Neural cell (in vitro differentiated cells): ENCODE results near the gene PCDH9. TPM values are rescaled to one million over a fixed set of nuclear protein-coding genes. Genes with fewer than 3 reads are reported as not detected.

Experiments
- H2AFZ ChIP-seq: fragments of 200-600, 300-800 bp; sonication (generic), shearing (Covaris generic); 2 replicates; pipeline ENCODE4 v1.6.0; 2014; ENCODE audit warnings: low read depth, mild to moderate bottlenecking, antibody characterized with exemption, low read length, moderate library complexity
- H3F3A ChIP-seq: fragments of 200-600 bp; shearing (Covaris generic); 2 replicates; pipeline ENCODE4 v1.6.1; 2016; ENCODE audit warnings: mild to moderate bottlenecking, moderate library complexity, mixed read lengths, antibody characterized with exemption, low read length; ENCODE audit not compliant: insufficient read depth, poor library complexity, severe bottlenecking
- H3K27ac ChIP-seq: fragments of 200-600, 300-800 bp; sonication (generic), shearing (Covaris generic); 2 replicates; pipeline ENCODE4 v1.5.1; 2014; ENCODE audit warnings: mild to moderate bottlenecking, low read length, moderate library complexity
- H3K27me3 ChIP-seq: fragments of 300-800, 200-600 bp; sonication (generic), shearing (Covaris generic); 2 replicates; pipeline ENCODE4 v1.6.0; 2014; ENCODE audit warnings: mild to moderate bottlenecking, low read depth, low read length, moderate library complexity; ENCODE audit not compliant: insufficient read depth
- H3K36me3 ChIP-seq: fragments of 300-800, 200-600 bp; sonication (generic), shearing (Covaris generic); 2 replicates; pipeline ENCODE4 v1.5.1; 2014; ENCODE audit warnings: mild to moderate bottlenecking, antibody characterized with exemption, low read length, moderate library complexity; ENCODE audit not compliant: insufficient read depth
- H3K4me2 ChIP-seq: fragments of 300-800, 200-600 bp; sonication (generic), shearing (Covaris generic); 2 replicates; pipeline ENCODE4 v1.6.0; 2014; ENCODE audit warnings: mild to moderate bottlenecking, low read length
- H3K4me3 ChIP-seq: fragments of 300-800, 200-600 bp; sonication (generic), shearing (Covaris generic); 2 replicates; pipeline ENCODE4 v1.5.1; 2014; ENCODE audit warnings: mild to moderate bottlenecking, low read length, moderate library complexity
- H3K79me2 ChIP-seq: fragments of 200-600 bp; shearing (Covaris generic); replicated peaks from 2 replicates; pipeline ENCODE4 v1.6.0; 2014; ENCODE audit warnings: mild to moderate bottlenecking, low read length, moderate library complexity; ENCODE audit not compliant: insufficient read depth
- H3K9ac ChIP-seq: fragments of 300-800, 200-600 bp; sonication (generic), shearing (Covaris generic); 2 replicates; pipeline ENCODE4 v1.6.1; 2016; ENCODE audit warnings: mild to moderate bottlenecking, low read length, mixed read lengths
- H3K9me2 ChIP-seq: fragments of 200-600 bp; shearing (Covaris generic); 2 replicates; pipeline ENCODE4 v1.6.1; 2016; ENCODE audit warnings: mild to moderate bottlenecking, low read length, mixed read lengths; ENCODE audit not compliant: insufficient read depth
- H3K9me3 ChIP-seq: fragments of 200-600, 300-800 bp; sonication (generic), shearing (Covaris generic); 2 replicates; pipeline ENCODE4 v1.6.1; 2016; ENCODE audit warnings: mild to moderate bottlenecking, mixed run types, low read length, moderate library complexity, mixed read lengths
- H4K20me1 ChIP-seq: fragments of 200-600 bp; shearing (Covaris generic); 2 replicates; pipeline ENCODE4 v1.6.1; 2016; ENCODE audit warnings: mild to moderate bottlenecking, mixed run types; ENCODE audit not compliant: insufficient read depth
- EP300 ChIP-seq: fragments of 450-650 bp; conservative IDR thresholded peaks from 2 replicates; pipeline ENCODE4 v1.6.1; 2014; ENCODE audit warnings: antibody characterized with exemption, mild to moderate bottlenecking, moderate library complexity; ENCODE audit not compliant: poor library complexity, severe bottlenecking
- EZH2 ChIP-seq: fragments of 200-600, 300-800 bp; shearing (Covaris generic), sonication (generic); IDR thresholded peaks from 2 replicates; pipeline ENCODE4 v1.6.1; 2014; ENCODE audit warnings: antibody characterized with exemption, low read length, borderline replicate concordance, mild to moderate bottlenecking; ENCODE audit not compliant: insufficient read depth, poor library complexity, severe bottlenecking
- MXI1 ChIP-seq: fragments of 450-650 bp; conservative IDR thresholded peaks from 2 replicates; pipeline ENCODE4 v1.6.1; 2014; ENCODE audit warnings: antibody characterized with exemption, mild to moderate bottlenecking; ENCODE audit not compliant: poor library complexity, severe bottlenecking
- POLR2AphosphoS5 ChIP-seq: IDR thresholded peaks from 2 replicates; pipeline ENCODE4 v1.6.1; 2012
- RAD21 ChIP-seq: fragments of 450-650 bp; conservative IDR thresholded peaks from 2 replicates; pipeline ENCODE4 v1.6.1; 2014; ENCODE audit warnings: antibody characterized with exemption, mild to moderate bottlenecking, moderate library complexity
- SMC3 ChIP-seq: fragments of 450-650 bp; conservative IDR thresholded peaks from 2 replicates; pipeline ENCODE4 v1.6.1; 2014; ENCODE audit warnings: antibody characterized with exemption, mild to moderate bottlenecking, moderate library complexity; ENCODE audit not compliant: poor library complexity
- TAF1 ChIP-seq: IDR thresholded peaks from 2 replicates; pipeline ENCODE4 v1.6.1; 2012; ENCODE audit warnings: low read depth
- polyA plus RNA-seq: library from polyadenylated mRNA; depleted of rRNA; stranded (reverse); fragments of >200 nt; gene quantifications from 2 replicates; pipeline ENCODE4 v1.2.3, GENCODE V29; 2014
- TF ChIP-seq, protein P1 (sequence below): fragments of 450-650 bp; IDR thresholded peaks from 2 replicates; pipeline ENCODE4 v1.5.1; 2014; ENCODE audit warnings: antibody characterized with exemption, mild to moderate bottlenecking, moderate library complexity; ENCODE audit not compliant: poor library complexity, severe bottlenecking
- TF ChIP-seq, protein P2 (sequence below): IDR thresholded peaks from 2 replicates; pipeline ENCODE4 v1.6.1; 2012; ENCODE audit warnings: borderline replicate concordance

PCDH9 gene
- polyA plus RNA-seq, 1 donor from 2014 or later = 4.6 TPM

DNA sequence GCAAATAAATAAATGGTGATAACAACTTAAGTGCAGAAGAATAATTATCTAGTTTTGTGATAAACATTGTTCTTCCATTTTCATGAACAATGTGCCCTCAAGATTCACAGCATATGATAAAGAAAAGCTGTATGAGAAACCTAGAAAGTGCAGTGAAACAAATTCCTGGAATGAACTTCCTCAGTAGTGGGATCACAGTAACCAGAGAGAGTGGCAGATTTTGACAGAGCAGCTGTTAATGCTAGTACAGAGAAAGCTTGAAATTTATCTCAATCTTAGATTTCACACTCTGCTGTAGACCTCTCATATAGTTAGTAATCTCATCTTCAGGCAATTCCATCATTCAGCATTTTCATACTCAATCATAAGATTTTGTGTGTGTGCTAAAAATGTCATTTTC, 664.9 kb downstream of the PCDH9 start:
- Histone ChIP-seq H3K4me2 (no peak overlapping the region), H3K27me3 (no peaks in the 10 kb centered on the region), H3K36me3 (no peaks in the 10 kb centered on the region), H3K9ac (no peak overlapping the region), H3F3A (no peaks in the 10 kb centered on the region), H2AFZ (no peak overlapping the region), H3K9me2 (no peaks in the 10 kb centered on the region), H3K79me2 (no peaks in the 10 kb centered on the region), H4K20me1 (no peaks in the 10 kb centered on the region), H3K9me3 (no peaks in the 10 kb centered on the region), H3K4me3 (no peak overlapping the region), H3K27ac (no peak overlapping the region)
- TF ChIP-seq EZH2 (no peak), MXI1 (no peak), RAD21 (no peak), EP300 (peak; percentile 63), SMC3 (no peak)
- TF ChIP-seq, protein P1, sequence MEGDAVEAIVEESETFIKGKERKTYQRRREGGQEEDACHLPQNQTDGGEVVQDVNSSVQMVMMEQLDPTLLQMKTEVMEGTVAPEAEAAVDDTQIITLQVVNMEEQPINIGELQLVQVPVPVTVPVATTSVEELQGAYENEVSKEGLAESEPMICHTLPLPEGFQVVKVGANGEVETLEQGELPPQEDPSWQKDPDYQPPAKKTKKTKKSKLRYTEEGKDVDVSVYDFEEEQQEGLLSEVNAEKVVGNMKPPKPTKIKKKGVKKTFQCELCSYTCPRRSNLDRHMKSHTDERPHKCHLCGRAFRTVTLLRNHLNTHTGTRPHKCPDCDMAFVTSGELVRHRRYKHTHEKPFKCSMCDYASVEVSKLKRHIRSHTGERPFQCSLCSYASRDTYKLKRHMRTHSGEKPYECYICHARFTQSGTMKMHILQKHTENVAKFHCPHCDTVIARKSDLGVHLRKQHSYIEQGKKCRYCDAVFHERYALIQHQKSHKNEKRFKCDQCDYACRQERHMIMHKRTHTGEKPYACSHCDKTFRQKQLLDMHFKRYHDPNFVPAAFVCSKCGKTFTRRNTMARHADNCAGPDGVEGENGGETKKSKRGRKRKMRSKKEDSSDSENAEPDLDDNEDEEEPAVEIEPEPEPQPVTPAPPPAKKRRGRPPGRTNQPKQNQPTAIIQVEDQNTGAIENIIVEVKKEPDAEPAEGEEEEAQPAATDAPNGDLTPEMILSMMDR = no peak

DNA sequence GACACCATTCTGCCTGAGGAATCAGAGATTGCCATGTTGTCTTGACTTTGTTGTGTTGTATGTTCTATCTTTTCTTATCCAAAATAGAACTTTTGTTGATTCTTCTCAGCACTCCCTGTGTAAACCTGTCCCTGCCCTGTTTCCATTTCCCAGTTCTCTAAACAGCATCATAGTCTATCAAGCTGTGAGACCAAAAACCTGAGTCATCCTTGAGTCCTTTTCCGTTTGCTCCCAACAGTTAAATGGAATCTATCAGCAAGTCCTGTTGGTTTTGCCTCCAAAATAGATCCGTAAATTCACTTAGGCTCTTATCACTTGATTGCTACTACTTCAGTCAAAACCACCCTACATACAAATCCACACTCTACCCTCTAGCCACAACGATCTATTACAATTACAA, 667.1 kb downstream of the PCDH9 start:
- Histone ChIP-seq H4K20me1 (no peaks in the 10 kb centered on the region), H2AFZ (no peak overlapping the region), H3K27ac (no peak overlapping the region), H3F3A (no peaks in the 10 kb centered on the region), H3K9me2 (no peaks in the 10 kb centered on the region), H3K27me3 (no peaks in the 10 kb centered on the region), H3K36me3 (no peaks in the 10 kb centered on the region), H3K4me3 (no peak overlapping the region), H3K9me3 (no peaks in the 10 kb centered on the region), H3K4me2 (no peak overlapping the region), H3K9ac (no peak overlapping the region), H3K79me2 (no peaks in the 10 kb centered on the region)
- no peak for TF ChIP-seq RAD21
- TF ChIP-seq, protein P2, sequence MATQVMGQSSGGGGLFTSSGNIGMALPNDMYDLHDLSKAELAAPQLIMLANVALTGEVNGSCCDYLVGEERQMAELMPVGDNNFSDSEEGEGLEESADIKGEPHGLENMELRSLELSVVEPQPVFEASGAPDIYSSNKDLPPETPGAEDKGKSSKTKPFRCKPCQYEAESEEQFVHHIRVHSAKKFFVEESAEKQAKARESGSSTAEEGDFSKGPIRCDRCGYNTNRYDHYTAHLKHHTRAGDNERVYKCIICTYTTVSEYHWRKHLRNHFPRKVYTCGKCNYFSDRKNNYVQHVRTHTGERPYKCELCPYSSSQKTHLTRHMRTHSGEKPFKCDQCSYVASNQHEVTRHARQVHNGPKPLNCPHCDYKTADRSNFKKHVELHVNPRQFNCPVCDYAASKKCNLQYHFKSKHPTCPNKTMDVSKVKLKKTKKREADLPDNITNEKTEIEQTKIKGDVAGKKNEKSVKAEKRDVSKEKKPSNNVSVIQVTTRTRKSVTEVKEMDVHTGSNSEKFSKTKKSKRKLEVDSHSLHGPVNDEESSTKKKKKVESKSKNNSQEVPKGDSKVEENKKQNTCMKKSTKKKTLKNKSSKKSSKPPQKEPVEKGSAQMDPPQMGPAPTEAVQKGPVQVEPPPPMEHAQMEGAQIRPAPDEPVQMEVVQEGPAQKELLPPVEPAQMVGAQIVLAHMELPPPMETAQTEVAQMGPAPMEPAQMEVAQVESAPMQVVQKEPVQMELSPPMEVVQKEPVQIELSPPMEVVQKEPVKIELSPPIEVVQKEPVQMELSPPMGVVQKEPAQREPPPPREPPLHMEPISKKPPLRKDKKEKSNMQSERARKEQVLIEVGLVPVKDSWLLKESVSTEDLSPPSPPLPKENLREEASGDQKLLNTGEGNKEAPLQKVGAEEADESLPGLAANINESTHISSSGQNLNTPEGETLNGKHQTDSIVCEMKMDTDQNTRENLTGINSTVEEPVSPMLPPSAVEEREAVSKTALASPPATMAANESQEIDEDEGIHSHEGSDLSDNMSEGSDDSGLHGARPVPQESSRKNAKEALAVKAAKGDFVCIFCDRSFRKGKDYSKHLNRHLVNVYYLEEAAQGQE = no peak
- no peak for TF ChIP-seq EP300
- TF ChIP-seq POLR2AphosphoS5 = no peak
- no peak for TF ChIP-seq EZH2
- TF ChIP-seq, protein P1 = no peak
- TF ChIP-seq MXI1 = no peak
- TF ChIP-seq SMC3 = no peak
- no peak for TF ChIP-seq TAF1
